NCI-H345 treated with DMSO at 0.1 percent for 48 hours (cell line): ENCODE data around the gene RNF223.

Source experiments
- DNase-seq: peaks from one replicate; lab custom pipeline; 2025; ENCODE audit not compliant: unreplicated experiment; lab: John Stamatoyannopoulos, UW

RNF223 gene

DNA sequence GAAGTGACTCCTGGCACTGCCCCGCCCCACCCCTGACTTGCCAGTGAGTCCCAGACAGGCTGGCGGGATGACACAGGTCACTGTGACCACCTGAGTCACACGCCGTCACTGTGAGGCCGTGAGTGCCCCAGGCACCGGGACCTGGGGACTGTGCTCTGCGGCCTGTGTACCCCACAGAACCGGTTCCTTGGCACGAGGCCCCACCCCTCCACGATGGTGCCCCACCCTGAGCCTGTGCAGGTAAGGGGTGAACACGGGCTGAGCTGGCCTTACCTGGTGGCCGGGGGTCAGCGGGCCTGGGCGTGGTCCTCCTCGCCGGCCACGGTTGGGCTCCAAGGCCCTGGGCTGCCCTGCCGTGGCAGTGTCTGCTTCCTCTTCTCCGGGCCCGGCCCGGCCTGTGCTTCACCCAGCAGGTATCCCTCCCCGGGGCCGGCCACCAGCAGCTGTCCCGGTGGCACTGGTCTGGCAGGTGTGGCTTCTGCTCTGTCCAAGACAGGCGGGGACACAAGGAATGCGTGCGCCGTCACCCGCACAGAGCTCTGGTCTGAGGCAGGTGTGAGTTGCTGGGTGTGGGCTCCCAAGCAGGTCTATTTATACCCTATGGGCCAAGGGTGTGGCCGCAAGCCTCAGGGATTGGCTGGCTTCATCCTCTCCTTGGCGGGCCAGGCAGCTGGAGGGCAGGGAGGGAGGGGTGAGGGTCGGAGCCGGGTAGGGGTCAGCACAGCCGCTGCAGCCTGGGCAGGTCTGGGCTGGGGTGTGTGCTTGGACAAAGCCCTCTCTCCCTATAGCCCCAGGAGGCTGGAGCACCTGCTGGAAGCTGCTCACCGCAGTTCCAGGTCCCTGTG is at the start of gene RNF223:
Gene RNF223, minus strand, starts transcription at position 564 of the 845 bp plus-strand sequence. CDS start 1,740 bp downstream, outside the sequence.
- DNase-seq = no peak

DNA sequence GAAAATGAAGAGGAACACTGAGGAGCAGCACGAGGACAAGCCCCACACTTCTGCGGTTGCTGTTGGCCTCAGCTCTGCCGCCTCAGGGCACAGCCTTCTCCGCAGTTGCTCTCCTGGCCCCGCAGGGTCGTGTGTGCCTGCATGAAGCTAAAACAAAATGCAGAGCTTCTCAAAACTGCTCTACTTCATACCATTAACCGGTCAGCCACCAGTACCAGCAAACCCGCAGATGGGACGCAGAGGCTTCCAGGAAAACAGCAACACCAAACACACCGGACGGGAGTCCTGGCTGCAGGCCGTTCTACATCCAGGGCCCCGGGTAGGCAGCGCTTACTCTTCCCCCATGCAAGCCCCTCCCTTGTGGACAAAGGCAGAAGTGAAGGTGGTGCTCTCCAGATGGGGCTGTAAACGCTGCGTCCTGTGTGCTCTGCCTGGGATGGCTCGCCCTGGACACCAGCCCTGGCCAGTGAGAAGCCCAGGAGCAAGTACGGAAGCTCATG is 48.9 kb upstream of the RNF223 start:
- no peak for DNase-seq

DNA sequence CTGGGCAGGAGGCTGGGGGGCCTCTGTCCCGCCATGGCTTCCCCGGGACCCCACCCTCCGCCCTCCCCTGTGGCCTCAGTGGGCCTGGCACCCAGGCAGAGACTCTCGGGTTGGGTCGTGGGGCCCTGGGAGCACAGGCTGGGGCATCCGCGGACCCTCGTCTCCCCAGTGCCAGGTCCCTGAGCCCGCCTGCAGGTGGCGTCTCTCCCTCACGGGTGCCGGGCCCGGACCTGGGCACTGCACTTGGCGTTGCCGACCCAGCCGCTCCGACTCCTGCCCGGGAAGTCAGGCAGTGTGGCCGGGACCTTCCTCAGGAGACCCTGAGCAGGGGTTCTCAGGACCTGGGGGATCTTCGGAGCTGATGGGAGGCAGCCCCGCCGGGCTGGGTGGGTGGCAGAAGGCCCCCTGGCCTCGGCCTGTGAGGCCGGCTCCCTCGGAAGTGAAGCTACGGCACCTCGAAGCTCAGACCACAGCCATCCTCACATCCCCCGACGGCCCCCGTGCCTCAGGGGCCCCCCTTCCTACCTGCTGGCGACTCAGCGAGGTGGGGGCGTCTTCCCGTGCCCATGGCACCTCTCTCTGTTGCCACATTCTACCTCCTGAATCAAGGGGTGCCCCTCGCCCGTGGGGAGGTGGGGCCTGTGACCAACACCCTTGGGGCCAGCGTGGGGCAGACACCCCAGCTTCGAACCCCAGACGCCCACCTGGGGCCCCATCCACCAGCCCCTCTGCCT is 48.1 kb upstream of the RNF223 start:
- peak; percentile 30 for DNase-seq

DNA sequence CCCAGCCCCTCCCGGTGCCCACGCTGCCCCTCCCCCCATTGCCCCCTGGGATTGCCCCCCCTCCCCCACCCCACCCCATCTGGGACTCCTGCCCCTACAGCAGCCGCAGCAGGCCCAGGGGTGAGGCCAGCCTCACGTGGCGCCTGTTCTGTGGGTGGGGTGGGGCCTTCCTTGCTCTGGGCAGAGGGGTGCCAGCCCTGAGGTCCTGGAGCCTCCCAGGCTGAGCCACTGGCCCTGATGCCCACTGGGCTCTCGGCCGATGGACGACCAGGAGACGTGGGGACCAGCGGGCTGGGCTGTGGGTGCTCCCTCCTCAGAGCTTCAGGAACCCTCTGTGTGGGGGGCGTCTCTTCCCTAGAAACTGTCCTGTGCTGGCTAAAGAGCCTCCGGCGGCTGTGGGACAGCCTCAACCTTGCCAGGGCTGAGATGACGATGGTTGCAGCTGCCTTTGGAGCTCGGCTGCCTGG is 47.5 kb upstream of the RNF223 start:
- DNase-seq = no peak

DNA sequence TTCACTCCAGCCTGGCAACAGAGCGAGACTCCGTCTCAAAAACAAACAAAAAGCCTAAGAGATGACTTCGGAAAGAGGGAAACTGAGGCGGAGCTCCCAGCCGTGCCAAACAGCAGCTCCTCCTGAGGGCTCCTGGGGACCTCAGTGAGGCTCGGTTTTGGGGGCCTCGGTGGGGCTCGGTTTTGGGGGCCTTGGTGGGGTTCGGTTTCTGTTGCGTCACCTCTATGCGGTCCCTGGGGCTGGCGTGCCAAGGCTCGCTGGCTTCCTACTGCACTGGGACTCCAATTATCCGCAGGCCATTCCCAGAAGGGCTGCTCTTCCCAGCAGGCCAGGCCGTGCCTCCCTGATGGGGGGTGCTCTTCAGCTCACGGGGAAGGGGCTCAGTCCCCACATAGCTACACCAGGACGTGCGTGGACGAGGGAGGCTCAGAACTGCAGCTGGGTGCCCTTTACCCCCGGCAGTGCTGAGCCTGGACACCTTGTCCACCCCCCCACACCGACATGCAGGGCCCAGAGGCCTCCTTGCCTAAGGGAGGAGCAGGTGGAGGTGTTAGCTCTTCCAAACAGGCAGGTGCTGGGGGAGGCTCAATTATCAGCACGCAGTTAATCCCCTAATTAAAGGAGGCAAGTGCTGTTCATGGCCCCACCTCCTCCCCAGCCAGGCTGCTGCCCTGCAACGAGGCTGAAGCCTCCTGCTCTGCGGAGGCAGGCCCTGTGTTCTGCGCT is 46.9 kb upstream of the RNF223 start:
- no peak for DNase-seq

DNA sequence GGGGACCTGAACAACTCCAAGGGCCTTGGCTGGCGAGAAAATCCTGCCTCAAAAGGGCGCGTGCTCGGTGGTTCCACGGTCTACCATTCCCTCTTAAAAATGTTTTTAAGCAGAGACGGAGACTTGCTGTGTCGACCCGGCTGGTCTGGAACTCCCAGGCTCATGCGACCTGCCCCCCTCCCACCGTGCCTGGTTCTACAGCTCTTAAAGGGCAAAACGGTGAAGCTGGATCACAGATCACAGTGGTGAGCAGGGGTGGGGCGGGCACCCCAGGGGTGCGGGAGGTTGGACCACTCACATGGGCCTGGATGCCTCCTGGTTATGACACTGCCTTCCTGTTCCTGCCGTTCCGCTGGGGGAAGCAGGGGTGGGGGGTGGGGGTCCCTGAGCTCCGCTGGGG is 46.0 kb upstream of the RNF223 start:
- no peak for DNase-seq

DNA sequence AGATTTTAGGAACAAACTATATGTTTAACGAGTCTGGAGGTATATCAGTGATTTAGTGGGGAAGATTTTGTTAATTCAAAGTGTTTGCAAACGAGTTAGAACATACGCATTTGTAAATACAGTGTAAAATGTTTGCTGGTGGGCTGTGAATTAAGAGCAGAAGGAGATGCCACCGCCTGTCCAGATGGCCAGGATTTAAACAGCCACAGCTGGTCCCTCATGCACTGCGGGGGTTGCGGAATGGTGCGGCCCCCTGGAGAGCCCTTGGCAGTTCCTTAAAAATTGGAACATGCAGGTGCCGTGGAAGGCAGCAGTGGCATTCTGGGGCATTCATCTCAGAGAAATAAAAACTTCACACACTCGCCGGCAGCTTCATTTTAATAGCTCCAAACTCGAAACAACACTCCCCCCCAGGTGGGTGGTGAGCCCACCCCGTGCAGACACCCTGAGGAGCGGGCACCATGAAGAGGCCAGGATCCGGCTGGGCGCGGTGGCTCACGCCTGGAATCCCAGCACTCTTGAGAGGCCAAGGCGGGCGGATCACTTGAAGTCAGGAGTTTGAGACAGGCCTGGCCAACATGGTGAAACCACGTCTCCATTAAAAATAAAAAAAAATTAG is 45.3 kb upstream of the RNF223 start:
- no peak for DNase-seq

DNA sequence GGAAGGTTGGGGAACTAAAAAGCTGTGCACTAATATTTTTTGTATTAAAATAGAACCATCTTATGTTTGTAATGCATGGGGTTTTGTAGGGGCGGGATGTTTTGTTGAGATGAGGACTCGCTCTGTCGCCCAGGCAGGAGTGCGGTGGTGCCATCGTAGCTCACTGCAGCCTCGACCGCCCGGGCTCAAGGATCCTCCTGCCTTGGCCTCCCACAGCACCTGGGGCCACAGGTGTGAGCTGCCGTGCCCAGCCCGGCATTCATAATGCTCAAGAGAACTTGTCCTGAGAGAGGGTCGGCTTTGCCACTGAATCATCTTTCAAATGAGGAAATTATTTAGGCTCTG is 44.7 kb upstream of the RNF223 start:
- no peak for DNase-seq

DNA sequence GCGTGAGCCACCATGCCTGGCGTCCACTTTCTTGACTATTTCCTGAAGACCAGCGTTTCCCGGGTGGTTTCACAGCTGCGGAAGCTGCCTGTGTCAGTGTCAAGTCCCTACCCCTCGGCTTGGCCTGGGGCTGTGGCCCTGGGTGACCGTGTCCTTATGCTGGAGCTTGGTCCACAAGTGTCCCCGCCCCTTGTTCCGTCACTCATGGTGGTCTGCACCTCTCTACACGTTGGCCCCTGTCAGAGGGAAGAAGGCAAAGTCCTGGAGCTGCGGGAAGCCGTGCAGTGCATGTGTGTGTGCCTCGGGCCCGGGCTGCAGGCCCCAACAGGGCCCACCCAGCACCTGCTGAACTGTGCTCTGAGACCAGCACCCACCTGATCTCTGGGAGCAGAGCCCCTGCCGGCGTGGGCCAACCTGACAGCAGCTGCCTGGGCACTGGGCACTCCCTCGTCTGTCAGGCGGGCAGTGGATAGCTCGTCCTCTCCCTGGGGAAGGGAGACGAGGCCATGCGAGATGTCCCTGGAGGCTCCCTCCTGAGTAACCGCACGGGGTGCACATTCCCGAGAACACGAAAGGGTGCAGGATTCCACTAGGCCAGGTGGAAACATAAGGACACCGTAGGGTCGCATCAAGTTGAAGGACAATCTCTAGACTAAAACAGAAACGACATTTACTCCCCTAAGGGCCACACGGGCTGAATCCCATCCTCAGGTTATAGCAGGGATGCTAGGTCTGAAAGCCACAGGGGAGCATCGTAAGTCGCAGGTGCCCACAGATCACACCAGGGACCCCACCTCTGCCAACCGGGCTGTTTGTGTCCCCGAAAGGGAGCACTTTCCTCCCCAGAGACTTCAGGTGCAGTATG is 44.1 kb upstream of the RNF223 start:
- DNase-seq = no peak

DNA sequence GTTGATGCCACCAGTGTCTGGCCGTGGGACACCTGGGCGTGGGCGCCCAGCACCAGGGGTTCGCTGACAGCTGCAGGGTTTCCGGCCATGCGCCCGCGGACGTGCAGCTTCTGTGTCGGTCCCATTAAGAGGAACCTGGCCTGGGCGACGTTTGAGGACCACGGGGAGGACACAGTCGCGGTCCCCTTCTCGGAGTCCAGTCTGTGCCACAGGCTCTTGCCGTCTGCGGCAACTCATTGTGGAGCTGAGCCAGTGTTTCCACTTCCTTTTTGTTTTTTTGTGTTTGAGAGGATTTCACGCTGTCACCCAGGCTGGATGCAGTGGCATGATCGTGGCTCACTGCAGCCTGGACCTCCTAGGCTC is 43.3 kb upstream of the RNF223 start:
- DNase-seq = no peak

DNA sequence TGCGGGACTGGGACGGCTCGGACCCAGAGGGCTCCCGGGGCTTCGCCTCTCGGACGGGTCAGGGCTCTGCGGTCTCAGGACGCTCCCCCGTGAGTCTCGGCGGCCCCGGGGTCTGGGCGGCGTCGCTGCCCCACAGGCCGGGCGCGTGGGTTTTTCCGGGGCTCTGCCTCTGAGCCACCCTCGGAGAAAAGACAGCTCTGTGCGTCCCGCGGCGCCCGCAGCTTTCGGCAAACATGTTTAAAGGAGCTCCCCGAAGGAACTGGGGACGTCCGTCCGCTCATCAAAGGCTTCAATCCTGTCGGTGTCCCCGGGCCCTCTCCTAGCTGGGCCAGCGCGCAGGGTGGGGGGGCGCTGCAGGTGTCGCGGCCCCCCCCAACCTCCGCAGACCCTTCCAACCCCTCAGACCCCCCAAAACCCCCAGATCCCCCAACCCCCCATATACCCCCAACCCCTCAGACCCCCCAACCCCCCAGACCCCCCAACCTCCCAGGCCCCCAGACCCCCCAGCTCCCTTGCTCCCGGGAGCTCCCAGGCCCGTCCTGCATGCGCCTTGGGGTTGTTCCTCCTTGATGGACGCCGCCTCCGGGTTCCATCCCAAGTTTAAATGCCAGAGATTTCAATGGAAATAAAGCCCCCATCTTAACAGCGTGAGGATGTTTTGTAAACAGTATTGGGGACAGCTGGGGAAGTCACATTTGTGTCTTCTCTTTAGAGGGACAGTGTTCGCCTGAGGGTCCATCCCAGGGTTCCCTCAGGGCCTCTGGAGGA is 42.8 kb upstream of the RNF223 start:
- no peak for DNase-seq

DNA sequence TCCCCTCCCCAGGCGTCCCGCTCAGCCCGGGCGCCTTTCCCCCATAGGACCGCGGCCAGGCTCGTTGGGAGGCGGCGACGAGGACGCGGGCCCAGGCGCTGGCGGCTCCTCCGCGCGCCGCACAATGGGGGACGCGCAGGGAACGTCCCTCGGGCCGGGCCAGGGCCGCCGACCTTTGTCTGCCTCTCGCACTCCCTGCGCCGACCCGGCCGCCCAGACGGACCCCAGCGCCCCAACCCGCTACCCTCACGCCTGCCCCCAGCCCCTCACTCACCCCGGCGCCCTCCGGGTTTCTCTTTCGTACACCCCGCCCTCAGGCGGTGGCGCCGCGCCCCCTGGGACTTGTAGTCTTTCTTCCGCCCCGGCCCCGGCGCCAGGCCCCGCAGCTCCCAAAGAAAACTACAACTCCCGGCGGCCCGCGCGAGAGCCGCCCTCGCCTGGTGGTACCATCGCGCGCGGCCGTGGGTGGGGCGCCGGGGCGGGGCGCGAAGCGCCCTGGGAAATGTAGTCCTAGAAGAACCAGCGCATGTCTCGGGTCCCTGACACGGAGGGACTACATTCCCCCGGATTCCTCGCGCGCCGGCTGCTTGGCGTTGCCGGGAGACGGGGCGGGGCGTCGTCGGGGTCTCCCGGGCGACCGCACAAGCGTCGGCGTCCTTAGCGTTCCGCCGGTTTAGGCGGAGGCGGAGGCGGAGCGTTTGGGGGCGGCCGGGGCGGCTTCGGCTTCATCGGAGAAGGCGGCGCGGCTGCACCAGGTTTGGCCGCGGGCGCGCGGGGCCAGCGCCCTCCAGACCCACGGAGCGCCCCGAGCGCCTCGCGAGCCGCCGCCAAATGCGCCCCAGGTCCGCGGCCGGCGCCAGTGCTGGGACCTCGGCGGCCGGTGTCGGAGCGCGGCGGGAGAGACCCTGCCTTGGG is 41.9 kb upstream of the RNF223 start, which contains the start of gene C1orf159:
Gene C1orf159, minus strand, starts transcription at position 304 of the 915 bp plus-strand sequence. CDS start 24,546 bp downstream, outside the sequence.
- peak; percentile 95 for DNase-seq

DNA sequence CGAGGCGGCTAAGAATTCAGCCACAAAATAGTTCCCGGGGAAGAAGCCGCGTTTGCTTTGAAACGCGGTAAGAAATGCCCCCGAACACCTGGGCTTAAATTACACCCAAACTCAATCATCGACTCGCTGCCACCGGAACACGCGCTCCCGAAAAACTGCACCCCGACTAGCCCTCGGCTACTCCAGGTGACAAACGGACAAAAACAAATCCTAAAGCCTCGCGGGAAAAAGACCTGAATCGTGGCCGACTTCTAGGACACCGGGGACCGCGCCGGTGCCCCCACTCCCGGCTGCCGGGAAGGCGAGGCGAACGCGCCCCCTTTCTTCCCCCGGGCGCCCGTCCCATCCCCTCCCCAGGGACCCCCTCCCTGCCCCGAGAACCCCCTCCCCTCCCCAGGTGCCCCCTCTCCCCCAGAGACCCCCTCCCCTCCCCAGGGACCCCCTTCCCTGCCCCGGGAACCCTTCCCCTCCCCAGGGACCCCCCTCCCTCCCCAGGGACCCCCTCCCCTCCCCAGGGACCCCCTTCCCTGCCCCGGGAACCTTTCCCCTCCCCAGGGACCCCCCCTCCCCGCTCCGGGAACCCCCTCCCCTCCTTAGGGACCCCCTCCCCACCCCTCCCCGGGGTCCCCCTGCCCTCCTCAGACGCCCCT is 41.2 kb upstream of the RNF223 start:
- DNase-seq = no peak

DNA sequence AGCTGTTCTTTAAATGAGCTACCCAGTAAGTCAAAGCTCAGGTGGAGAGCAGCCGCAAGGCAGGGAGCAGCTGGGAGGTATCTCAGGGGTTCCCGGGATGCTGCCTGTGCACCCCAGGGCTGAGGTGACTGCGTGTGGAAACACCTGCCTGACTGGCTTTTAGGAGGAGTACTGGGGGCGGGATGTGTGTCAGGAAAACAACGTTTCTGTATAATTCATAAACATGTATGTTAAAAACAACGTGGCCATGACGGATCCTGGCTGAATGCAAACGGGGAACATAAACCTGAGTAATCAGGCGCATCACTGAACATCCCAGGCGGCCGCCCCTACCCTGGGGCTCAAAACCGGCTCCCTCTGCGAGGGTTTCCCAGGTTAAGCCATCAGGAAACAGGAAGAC is 40.3 kb upstream of the RNF223 start:
- no peak for DNase-seq

DNA sequence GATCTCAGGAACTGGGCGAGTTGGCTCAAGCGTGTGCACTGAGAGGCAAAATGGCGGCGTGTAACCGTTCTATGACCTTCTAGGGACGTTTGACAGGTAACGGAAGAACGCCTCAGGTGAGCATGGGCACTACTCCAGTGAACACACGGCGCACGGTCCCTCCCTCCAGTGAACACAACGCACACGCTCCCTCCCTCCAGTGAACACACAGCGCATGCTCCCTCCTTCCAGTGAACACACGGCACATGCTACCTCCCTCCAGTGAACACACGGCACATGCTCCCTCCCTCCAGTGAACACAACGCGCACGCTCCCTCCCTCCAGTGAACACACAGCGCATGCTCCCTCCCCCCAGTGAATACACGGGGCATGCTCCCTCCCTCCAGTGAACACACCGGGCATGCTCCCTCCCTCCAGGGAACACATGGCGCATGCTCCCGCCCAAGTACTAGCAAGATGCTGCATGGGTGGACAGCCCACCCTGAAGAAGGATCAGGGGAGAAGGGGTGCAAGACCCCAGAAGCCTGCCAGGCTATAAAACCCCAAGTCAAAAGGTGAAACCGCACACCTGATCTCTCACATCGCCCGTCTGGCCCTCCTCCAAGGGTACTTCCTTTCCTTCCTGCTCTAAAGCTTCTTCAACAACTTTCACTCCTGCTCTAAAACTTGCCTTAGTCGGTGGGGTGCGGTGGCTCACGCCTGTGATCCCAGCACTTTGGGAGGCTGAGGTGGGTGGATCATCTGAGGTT is 38.3 kb upstream of the RNF223 start:
- no peak for DNase-seq

DNA sequence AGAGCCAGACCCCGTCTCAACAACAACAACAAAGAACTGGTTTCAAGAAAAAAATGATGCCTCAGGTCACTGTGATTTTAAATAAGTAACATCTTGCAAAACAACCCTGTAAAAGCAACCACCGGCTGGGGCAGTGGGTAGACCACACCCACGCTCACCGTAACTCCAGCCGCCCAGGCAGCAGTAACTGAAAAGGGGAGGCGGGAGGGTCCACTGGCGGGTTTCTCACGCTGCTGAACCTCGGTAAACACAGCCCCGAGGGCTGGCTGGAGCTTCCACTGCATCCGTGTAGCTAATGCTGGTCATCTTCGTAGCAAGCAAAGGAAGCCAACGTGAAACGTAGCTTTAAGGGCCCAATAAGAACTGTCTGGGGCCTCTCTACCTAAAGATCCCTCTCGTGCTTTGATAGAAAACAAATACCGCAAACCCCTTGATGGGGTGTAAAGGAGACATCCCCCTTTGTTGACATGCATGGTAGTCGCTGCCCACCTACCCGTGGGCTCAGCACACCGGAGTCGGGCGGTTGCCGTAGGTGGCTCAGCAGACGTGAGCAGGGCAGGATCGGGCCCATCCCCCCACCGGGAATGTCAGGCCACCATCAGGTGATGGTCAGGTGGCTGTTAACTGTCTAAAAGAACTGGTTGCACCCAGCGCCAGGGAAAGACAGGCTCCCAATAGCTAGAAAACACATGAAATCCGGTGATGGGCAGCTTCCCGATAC is 37.6 kb upstream of the RNF223 start:
- DNase-seq = no peak
